ENCODE results near the gene ANKRD27.
"Not testable (repeated sequence)": the region's sequence is repeated elsewhere in the genome, so short reads cannot be mapped to it uniquely, and the experiment has no call there.

Gene ANKRD27

GRCh38 chr19:32718286-32718685 lies 43.3 kb upstream of the ANKRD27 start:
- TF ChIP-seq ARNTL (CRISPR knock-in tag; IDR thresholded peaks at IDR 0.05; ENCODE audit: borderline replicate concordance, low read depth) (no peak), POU6F1 (CRISPR knock-in tag; IDR thresholded peaks at IDR 0.05; ENCODE audit: borderline replicate concordance, low read depth) (no peak), TSHZ2 (CRISPR knock-in tag; IDR thresholded peaks at IDR 0.05) (no peak), ZFP3 (CRISPR knock-in tag; IDR thresholded peaks at IDR 0.05) (no peak), GLIS3 (CRISPR knock-in tag; IDR thresholded peaks at IDR 0.05) (no peak), PATZ1 (CRISPR knock-in tag; IDR thresholded peaks at IDR 0.05; ENCODE audit: borderline replicate concordance) (no peak), ZNF70 (CRISPR knock-in tag; IDR thresholded peaks at IDR 0.05) (no peak), CREB5 (CRISPR knock-in tag; IDR thresholded peaks at IDR 0.05; ENCODE audit: low read depth) (no peak), OSR1 (CRISPR knock-in tag; IDR thresholded peaks at IDR 0.05) (no peak), PPARA (CRISPR knock-in tag; IDR thresholded peaks at IDR 0.05; ENCODE audit: borderline replicate concordance) (no peak), RARB (CRISPR knock-in tag; IDR thresholded peaks at IDR 0.05) (no peak), ZNF565 (CRISPR knock-in tag; conservative IDR thresholded peaks at IDR 0.05; ENCODE audit: low read depth) (no peak), SNAI2 (CRISPR knock-in tag; IDR thresholded peaks at IDR 0.05) (no peak), ESRRG (CRISPR knock-in tag; IDR thresholded peaks at IDR 0.05) (no peak), ISL1 (CRISPR knock-in tag; IDR thresholded peaks at IDR 0.05) (no peak), TCF4 (CRISPR knock-in tag; IDR thresholded peaks at IDR 0.05; ENCODE audit: borderline replicate concordance) (no peak)
- no peak for ATAC-seq

GRCh38 chr19:32717496-32717895 lies 42.5 kb upstream of the ANKRD27 start:
- TF ChIP-seq ZFP30 (CRISPR knock-in tag; IDR thresholded peaks at IDR 0.05) (no peak), POU6F1 (CRISPR knock-in tag; IDR thresholded peaks at IDR 0.05; ENCODE audit: borderline replicate concordance, low read depth) (no peak), PPARA (CRISPR knock-in tag; IDR thresholded peaks at IDR 0.05; ENCODE audit: borderline replicate concordance) (no peak), SNAI2 (CRISPR knock-in tag; IDR thresholded peaks at IDR 0.05) (no peak), ZNF8 (CRISPR knock-in tag; IDR thresholded peaks at IDR 0.05) (no peak), ZFP3 (CRISPR knock-in tag; IDR thresholded peaks at IDR 0.05) (no peak), RARB (CRISPR knock-in tag; IDR thresholded peaks at IDR 0.05) (no peak), ISL1 (CRISPR knock-in tag; IDR thresholded peaks at IDR 0.05) (no peak), ZNF565 (CRISPR knock-in tag; conservative IDR thresholded peaks at IDR 0.05; ENCODE audit: low read depth) (no peak), ARNTL (CRISPR knock-in tag; IDR thresholded peaks at IDR 0.05; ENCODE audit: borderline replicate concordance, low read depth) (no peak), TSHZ2 (CRISPR knock-in tag; IDR thresholded peaks at IDR 0.05) (no peak), CSRNP3 (CRISPR knock-in tag; IDR thresholded peaks at IDR 0.05) (no peak)
- no peak for ATAC-seq

- ATAC-seq: not testable (repeated sequence)
Observed at GRCh38 chr19:32716203-32716602, 41.2 kb upstream of the ANKRD27 start.
